Stimulated activated memory B cell treated with anti-CD40 and anti-IgM and Interleukin-4, amounts not matched to agents 10 μg/mL and 1 μg/mL and 100 μg/mL, for 72 hours (primary cell): ENCODE results near the gene ASH1L.
A peak's percentile ranks its signal among the peaks of the same experiment; 100 is the strongest.
"Not testable (repeated sequence)": the region's sequence is repeated elsewhere in the genome, so short reads cannot be mapped to it uniquely, and the experiment has no call there.

ENCODE experiments used
- ATAC-seq: fragments of 150-1000 bp; cut with Tn5 transposase; 2 replicates; pipeline ENCODE4 v1.10.0; 2021
- H3K27ac Mint-ChIP-seq: one replicate; pipeline ENCODE4 v1.8.0; 2022; ENCODE audit warnings: mild to moderate bottlenecking, mixed read lengths
- H3K27me3 Mint-ChIP-seq: one replicate; pipeline ENCODE4 v1.8.0; 2022; ENCODE audit warnings: mixed read lengths
- H3K36me3 Mint-ChIP-seq: one replicate; pipeline ENCODE4 v1.8.0; 2022; ENCODE audit warnings: mixed read lengths
- H3K4me1 Mint-ChIP-seq: one replicate; pipeline ENCODE4 v1.8.0; 2022; ENCODE audit warnings: mixed read lengths
- H3K4me3 Mint-ChIP-seq: one replicate; pipeline ENCODE4 v1.8.0; 2022; ENCODE audit warnings: mild to moderate bottlenecking, moderate library complexity, mixed read lengths
- H3K9me3 Mint-ChIP-seq: one replicate; pipeline ENCODE4 v1.8.0; 2022; ENCODE audit warnings: mixed read lengths

The ASH1L gene

GRCh38 chr1:155526356-155526755 is 36.2 kb downstream of the ASH1L start:
- no peak overlapping the region for H3K27ac Mint-ChIP-seq
- ATAC-seq: no peak
- no peaks in the 10 kb centered on the region for H3K9me3 Mint-ChIP-seq
- peaks cover 53% of the 10 kb centered on the region for H3K4me1 Mint-ChIP-seq
- H3K36me3 Mint-ChIP-seq: peaks cover 7% of the 10 kb centered on the region
- H3K27me3 Mint-ChIP-seq: no peaks in the 10 kb centered on the region
- H3K4me3 Mint-ChIP-seq: no peak overlapping the region

DNA sequence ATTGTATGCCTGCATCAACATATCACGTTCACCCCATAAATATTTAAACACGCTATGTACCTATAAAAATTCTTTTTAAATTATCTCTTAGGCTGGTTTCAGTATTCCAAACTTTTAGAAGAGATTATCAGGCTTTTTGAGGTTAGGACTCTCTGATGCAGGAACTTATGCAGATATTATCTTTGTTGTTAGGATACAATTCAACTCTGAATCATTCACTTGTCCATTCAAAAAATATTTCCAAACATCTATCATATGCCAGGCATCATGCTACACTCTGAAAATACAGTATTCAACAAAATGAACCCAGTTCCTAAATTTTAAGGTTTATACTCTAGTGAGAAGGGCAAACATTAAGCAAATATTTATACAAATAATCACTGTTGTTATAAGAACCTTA is 40.5 kb downstream of the ASH1L start:
- no peaks in the 10 kb centered on the region for H3K27me3 Mint-ChIP-seq
- H3K36me3 Mint-ChIP-seq: peaks cover 33% of the 10 kb centered on the region
- no peak overlapping the region for H3K4me3 Mint-ChIP-seq
- H3K9me3 Mint-ChIP-seq: no peaks in the 10 kb centered on the region
- no peak overlapping the region for H3K27ac Mint-ChIP-seq
- ATAC-seq: no peak
- H3K4me1 Mint-ChIP-seq: peaks cover 56% of the 10 kb centered on the region

DNA sequence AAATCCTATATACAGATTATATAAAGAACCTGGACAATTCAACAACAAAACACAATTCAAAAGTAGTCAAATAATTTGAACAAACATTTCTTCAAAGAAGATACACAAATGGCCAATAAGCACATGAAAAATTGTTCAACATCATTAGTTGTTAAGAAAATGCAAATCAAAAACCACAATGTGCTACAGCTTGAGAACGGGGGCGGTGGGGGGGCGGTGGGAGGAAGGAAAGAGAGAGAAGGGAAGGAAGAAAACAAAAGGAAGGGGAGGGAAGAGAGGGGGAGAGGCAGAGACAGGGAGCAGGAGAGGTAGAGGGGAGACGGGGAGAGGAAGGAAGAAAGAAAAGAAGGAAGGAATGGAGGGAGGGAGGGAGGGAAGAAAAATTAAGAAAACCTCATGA is 44.1 kb downstream of the ASH1L start:
- H3K4me1 Mint-ChIP-seq: peaks cover 46% of the 10 kb centered on the region

GRCh38 chr1:155514582-155515187 is 47.9 kb downstream of the ASH1L start:
- H3K27ac Mint-ChIP-seq: no peak overlapping the region
- no peaks in the 10 kb centered on the region for H3K9me3 Mint-ChIP-seq
- no peaks in the 10 kb centered on the region for H3K27me3 Mint-ChIP-seq
- no peak overlapping the region for H3K4me3 Mint-ChIP-seq
- peaks cover 32% of the 10 kb centered on the region for H3K4me1 Mint-ChIP-seq
- H3K36me3 Mint-ChIP-seq: peaks cover 41% of the 10 kb centered on the region
- no peak for ATAC-seq

More for the DNA sequence above, 44.1 kb downstream of the ASH1L start:
- ATAC-seq: no peak
- Mint-ChIP-seq H3K9me3 (no peaks in the 10 kb centered on the region), H3K27ac (no peak overlapping the region), H3K27me3 (no peaks in the 10 kb centered on the region), H3K36me3 (peaks cover 50% of the 10 kb centered on the region), H3K4me3 (no peak overlapping the region)

DNA sequence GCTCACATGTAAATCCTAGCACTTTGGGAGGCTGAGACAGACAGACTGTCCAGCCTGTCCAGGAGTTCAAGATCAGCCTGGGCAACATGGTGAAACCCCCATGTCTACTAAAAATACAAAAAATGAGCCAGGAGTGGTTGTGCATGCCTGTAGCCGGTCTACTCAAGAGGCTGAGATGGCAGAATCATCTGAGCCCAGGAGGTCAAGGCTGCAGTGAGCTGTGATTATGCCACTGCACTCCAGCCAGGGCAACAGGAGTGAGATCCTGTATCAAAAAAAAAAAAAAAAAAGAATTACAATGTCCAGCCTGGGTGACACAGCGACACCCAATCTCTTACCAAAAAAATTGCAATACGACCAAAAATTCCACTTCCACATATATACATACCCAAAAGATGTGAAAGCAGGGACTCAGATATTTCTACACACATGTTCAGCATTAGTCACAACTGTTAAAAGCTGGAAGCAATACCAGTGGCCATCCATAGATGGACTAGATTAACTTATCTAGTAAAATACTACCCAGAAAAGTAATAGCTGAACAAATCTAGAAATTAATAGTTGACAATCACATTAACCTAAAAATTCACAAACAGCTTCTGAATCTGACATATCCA is 49.2 kb downstream of the ASH1L start:
- Mint-ChIP-seq H3K27ac (no peak overlapping the region), H3K36me3 (peaks cover 32% of the 10 kb centered on the region), H3K27me3 (no peaks in the 10 kb centered on the region), H3K9me3 (no peaks in the 10 kb centered on the region), H3K4me1 (peaks cover 24% of the 10 kb centered on the region), H3K4me3 (no peak overlapping the region)
- ATAC-seq: no peak

- peaks cover 20% of the 10 kb centered on the region for H3K4me1 Mint-ChIP-seq
- ATAC-seq, H3K9me3 Mint-ChIP-seq, H3K27ac Mint-ChIP-seq, H3K27me3 Mint-ChIP-seq, H3K4me3 Mint-ChIP-seq: not testable (repeated sequence)
- peaks cover 16% of the 10 kb centered on the region for H3K36me3 Mint-ChIP-seq
These were observed 51.2 kb downstream of the ASH1L start for GRCh38 chr1:155511385-155511784.

DNA sequence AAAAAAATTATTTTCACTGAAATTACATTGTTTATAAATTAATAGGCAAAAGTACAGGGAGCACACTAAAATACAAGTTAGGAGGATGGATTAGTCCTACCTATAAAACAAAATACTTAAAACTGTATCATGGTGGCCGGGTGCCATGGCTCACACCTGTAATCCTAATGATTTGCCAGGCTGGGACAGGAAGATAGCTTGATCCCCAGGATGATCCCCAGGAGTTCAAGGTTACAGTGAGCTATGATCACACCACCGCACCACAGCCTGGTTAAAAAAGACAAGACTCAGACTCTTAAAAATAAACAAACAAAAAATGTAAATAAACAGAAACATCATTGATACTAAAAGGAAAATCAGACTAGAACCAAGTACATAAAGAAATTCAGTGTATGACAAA is 53.5 kb downstream of the ASH1L start:
- Mint-ChIP-seq H3K4me3 (no peak overlapping the region), H3K4me1 (peaks cover 24% of the 10 kb centered on the region), H3K27me3 (no peaks in the 10 kb centered on the region), H3K9me3 (no peaks in the 10 kb centered on the region), H3K36me3 (peaks cover 6% of the 10 kb centered on the region), H3K27ac (no peak overlapping the region)
- no peak for ATAC-seq

DNA sequence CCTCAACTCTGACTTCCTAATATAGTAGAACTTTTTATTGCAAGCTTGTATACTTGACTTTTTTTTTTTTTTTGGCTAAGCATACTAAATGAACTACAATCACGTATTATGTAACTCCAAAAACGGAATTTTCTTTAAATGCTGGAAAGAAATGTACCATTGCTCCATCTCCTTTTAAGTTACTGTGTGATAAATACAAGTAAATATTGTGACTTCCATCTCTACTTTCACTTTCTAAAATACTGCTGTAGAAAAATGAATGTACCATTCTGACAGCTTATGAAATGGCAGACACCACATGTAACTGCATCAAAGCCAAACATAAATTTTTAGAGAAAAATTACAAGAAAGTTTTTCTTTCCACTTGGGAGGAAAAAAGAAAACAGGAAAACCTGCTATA is 54.7 kb downstream of the ASH1L start:
- peak overlapping the region; percentile 32 for H3K27ac Mint-ChIP-seq
- H3K36me3 Mint-ChIP-seq: no peaks in the 10 kb centered on the region
- H3K27me3 Mint-ChIP-seq: no peaks in the 10 kb centered on the region
- H3K4me3 Mint-ChIP-seq: no peak overlapping the region
- ATAC-seq: no peak
- no peaks in the 10 kb centered on the region for H3K9me3 Mint-ChIP-seq
- peaks cover 24% of the 10 kb centered on the region for H3K4me1 Mint-ChIP-seq

GRCh38 chr1:155505963-155506362 is 56.6 kb downstream of the ASH1L start:
- not testable (repeated sequence) for H3K27ac Mint-ChIP-seq, H3K27me3 Mint-ChIP-seq, H3K4me3 Mint-ChIP-seq, H3K9me3 Mint-ChIP-seq, ATAC-seq, H3K36me3 Mint-ChIP-seq
- peaks cover 24% of the 10 kb centered on the region for H3K4me1 Mint-ChIP-seq

DNA sequence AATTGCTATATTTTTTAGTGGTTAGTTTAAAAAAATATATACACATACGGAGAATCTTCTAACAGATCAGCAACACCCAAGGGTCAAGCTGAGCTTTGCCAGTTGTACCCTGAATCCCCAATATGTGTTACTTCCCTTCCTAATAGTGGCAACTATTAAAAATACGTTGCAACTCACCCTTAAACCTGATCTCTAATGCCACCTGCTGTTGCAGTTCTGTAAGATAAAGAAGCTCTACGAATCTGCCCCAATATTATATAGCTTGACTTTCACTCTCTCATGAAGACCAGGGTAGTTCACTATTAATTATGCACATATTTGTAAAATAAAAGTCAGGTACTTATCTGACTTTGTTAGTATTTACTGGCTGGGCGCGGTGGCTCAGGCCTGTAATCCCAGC is 58.4 kb downstream of the ASH1L start:
- no peak for ATAC-seq
- no peaks in the 10 kb centered on the region for H3K36me3 Mint-ChIP-seq
- H3K4me3 Mint-ChIP-seq: no peak overlapping the region
- no peaks in the 10 kb centered on the region for H3K9me3 Mint-ChIP-seq
- H3K27me3 Mint-ChIP-seq: no peaks in the 10 kb centered on the region
- peak overlapping the region; percentile 62 for H3K27ac Mint-ChIP-seq
- peaks cover 40% of the 10 kb centered on the region for H3K4me1 Mint-ChIP-seq

GRCh38 chr1:155499953-155500639 is 62.5 kb downstream of the ASH1L start:
- H3K36me3 Mint-ChIP-seq: peaks cover under 1% of the 10 kb centered on the region
- H3K4me1 Mint-ChIP-seq: peaks cover 36% of the 10 kb centered on the region
- no peaks in the 10 kb centered on the region for H3K27me3 Mint-ChIP-seq
- H3K9me3 Mint-ChIP-seq: no peaks in the 10 kb centered on the region
- H3K4me3 Mint-ChIP-seq: peak overlapping the region; percentile 59
- ATAC-seq: peak; percentile 88
- peak overlapping the region; percentile 86 for H3K27ac Mint-ChIP-seq

DNA sequence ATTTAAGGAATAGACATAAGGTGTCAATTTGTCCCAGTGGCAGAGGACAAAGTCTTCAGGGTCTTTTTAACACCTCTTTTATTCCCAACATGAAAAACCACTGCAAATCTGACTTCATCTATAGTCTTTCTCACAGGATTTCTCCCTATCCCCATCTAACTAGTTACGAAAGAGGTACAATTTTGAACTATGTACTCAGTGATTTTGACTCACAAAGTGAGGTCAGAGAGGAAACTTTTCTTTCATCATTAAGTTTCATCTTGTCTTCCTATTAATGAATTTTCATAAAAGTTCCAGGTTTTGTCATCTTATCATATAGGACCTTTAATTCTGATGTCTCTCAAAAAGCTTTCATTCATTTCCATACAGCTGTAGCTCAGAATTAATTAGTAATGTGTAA is 63.3 kb downstream of the ASH1L start:
- peak overlapping the region; percentile 86 for H3K27ac Mint-ChIP-seq
- peaks cover 40% of the 10 kb centered on the region for H3K4me1 Mint-ChIP-seq
- H3K4me3 Mint-ChIP-seq: no peak overlapping the region

GRCh38 chr1:155493595-155493994 is 69.0 kb downstream of the ASH1L start:
- H3K9me3 Mint-ChIP-seq, H3K27me3 Mint-ChIP-seq, H3K27ac Mint-ChIP-seq, H3K4me3 Mint-ChIP-seq, ATAC-seq: not testable (repeated sequence)
- H3K4me1 Mint-ChIP-seq: peaks cover 22% of the 10 kb centered on the region
- H3K36me3 Mint-ChIP-seq: peaks cover 21% of the 10 kb centered on the region

More for the DNA sequence above, 63.3 kb downstream of the ASH1L start:
- no peak for ATAC-seq
- no peaks in the 10 kb centered on the region for H3K9me3 Mint-ChIP-seq
- no peaks in the 10 kb centered on the region for H3K27me3 Mint-ChIP-seq
- peaks cover 7% of the 10 kb centered on the region for H3K36me3 Mint-ChIP-seq

DNA sequence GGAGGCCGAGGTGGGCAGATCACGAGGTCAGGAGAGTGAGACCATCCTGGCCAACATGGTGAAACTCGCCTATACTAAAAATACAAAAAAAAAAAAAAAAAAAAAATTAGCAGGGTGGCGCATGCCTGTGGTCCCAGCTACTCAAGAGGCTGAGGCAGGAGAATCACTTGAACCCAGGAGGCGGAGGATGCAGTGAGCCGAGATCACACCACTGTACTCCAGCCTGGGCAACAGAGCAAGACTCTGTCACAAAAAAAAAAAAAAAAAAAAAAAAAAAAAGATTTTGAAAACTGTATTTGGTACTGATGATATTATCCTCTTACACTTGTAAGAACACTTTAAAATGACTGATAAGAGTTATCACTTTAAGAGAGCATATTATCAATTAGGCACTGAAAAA is 74.2 kb downstream of the ASH1L start:
- not testable (repeated sequence) for ATAC-seq, H3K27ac Mint-ChIP-seq, H3K27me3 Mint-ChIP-seq

GRCh38 chr1:155487541-155487940 is 75.1 kb downstream of the ASH1L start:
- no peaks in the 10 kb centered on the region for H3K9me3 Mint-ChIP-seq
- peaks cover 11% of the 10 kb centered on the region for H3K4me1 Mint-ChIP-seq
- peaks cover 8% of the 10 kb centered on the region for H3K36me3 Mint-ChIP-seq
- H3K27ac Mint-ChIP-seq: no peak overlapping the region
- ATAC-seq: no peak
- no peaks in the 10 kb centered on the region for H3K27me3 Mint-ChIP-seq
- H3K4me3 Mint-ChIP-seq: no peak overlapping the region

More for the DNA sequence above, 74.2 kb downstream of the ASH1L start:
- peaks cover 11% of the 10 kb centered on the region for H3K4me1 Mint-ChIP-seq
- H3K4me3 Mint-ChIP-seq, H3K9me3 Mint-ChIP-seq, H3K36me3 Mint-ChIP-seq: not testable (repeated sequence)

- H3K27me3 Mint-ChIP-seq, H3K9me3 Mint-ChIP-seq, H3K27ac Mint-ChIP-seq, H3K4me3 Mint-ChIP-seq, ATAC-seq: not testable (repeated sequence)
- Mint-ChIP-seq H3K36me3 (peaks cover 11% of the 10 kb centered on the region), H3K4me1 (peaks cover 11% of the 10 kb centered on the region)
These were observed 75.7 kb downstream of the ASH1L start for GRCh38 chr1:155486952-155487351.
